ENCODE measurements around the gene TP53I3.
A peak's percentile ranks its signal among the peaks of the same experiment; 100 is the strongest.

Gene TP53I3

DNA sequence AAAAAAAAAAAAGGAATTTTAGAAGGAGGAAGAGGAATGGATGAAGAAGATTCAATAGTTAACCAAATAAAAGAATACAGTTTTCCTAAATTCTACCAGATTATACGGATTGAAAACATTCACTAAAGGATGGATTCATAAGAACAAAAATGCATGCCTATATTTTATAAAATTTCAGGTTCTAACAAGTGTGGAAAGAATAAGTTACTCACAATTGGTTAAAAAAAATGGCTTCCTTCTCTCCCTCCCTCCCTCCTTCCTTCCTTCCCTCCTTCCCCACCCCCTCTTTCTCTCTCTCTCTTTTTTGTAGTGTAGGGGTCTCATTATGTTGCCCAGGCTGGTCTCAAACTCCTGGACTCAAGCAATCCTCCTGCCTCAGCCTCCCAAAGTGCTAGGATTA lies 1.6 kb upstream of the TP53I3 start:
- CTCF ChIA-PET: no interaction called here
- Histone ChIP-seq H3K9me3 (ENCODE audit: control extremely low read depth in 1 of 5, control insufficient read depth in 4 of 5, insufficient read depth in 2 of 5, low read depth in 1 of 5, low read length in 4 of 5) (no peaks in the 10 kb centered on the region), H3K27ac (ENCODE audit: insufficient read depth in 1 of 2, low read depth in 1 of 2, low read length in 2 of 2, poor library complexity in 1 of 2, severe bottlenecking in 2 of 2) (no peak overlapping the region), H3K36me3 (ENCODE audit: control insufficient read depth in 4 of 4, insufficient read depth in 4 of 4, low read length in 3 of 4) (peaks cover 0 to 40% (median 8%) of the 10 kb centered on the region in 4 experiments), H3K27me3 (replicated peaks in 2 of 5; ENCODE audit: control insufficient read depth in 4 of 5, insufficient read depth in 5 of 5, low read length in 4 of 5) (no peaks in the 10 kb centered on the region), H3K4me3 (ENCODE audit: control insufficient read depth in 1 of 7, extremely low read depth in 1 of 7, insufficient read depth in 4 of 7, low read depth in 2 of 7, low read length in 6 of 7) (no peak overlapping the region), H3K4me1 (ENCODE audit: control extremely low read depth in 1 of 4, control insufficient read depth in 4 of 4, insufficient read depth in 4 of 4, low read length in 3 of 4) (peaks cover 9 to 28% (median 20%) of the 10 kb centered on the region in 4 experiments)
- WGBS (ENCODE audit: insufficient coverage): no CpG with 5 or more reads among the region's 1 CpG
- DNase-seq: no peak
- POLR2A ChIA-PET: no interaction called here

DNA sequence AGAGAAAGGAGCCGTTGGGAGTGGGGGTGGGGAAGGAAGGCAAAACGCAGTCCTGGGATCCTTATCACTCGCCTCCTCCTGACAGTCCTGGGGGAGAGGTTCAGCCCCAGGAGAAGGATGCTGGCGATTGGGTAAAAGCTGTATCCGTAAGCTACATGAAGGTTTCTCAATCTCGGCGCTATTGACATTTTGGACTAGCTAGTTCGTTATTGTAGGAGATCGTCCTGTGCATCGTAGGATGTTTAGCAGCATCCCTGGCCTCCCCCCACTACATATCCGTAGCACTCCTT lies 511 bp upstream of the TP53I3 start:
- peaks cover 12 to 28% (median 20%) of the 10 kb centered on the region in 4 experiments for H3K4me1 ChIP-seq (ENCODE audit: control extremely low read depth in 1 of 4, control insufficient read depth in 4 of 4, insufficient read depth in 4 of 4, low read length in 3 of 4)
- no peaks in the 10 kb centered on the region for H3K27me3 ChIP-seq (replicated peaks in 2 of 5; ENCODE audit: control insufficient read depth in 4 of 5, insufficient read depth in 5 of 5, low read length in 4 of 5)
- peak overlapping the region; percentile 77 to 91 (median 84) for H3K4me3 ChIP-seq (ENCODE audit: control insufficient read depth in 1 of 7, extremely low read depth in 1 of 7, insufficient read depth in 4 of 7, low read depth in 2 of 7, low read length in 6 of 7)
- POLR2A ChIA-PET: interaction anchor here (1.5 kb wide), 1 partner anchor 9 kb away, joined by 8 read pairs; the partner anchor contains the start of gene SF3B6
- 24% methylated on average over 10 of the region's 11 CpGs for WGBS (ENCODE audit: insufficient coverage)
- no peak for DNase-seq
- H3K9me3 ChIP-seq (ENCODE audit: control extremely low read depth in 1 of 5, control insufficient read depth in 4 of 5, insufficient read depth in 2 of 5, low read depth in 1 of 5, low read length in 4 of 5): no peaks in the 10 kb centered on the region
- H3K27ac ChIP-seq (ENCODE audit: insufficient read depth in 1 of 2, low read depth in 1 of 2, low read length in 2 of 2, poor library complexity in 1 of 2, severe bottlenecking in 2 of 2): peak overlapping the region; percentile 46 to 82
- CTCF ChIA-PET: interaction anchor here (0.8 to 3.0 kb wide), 15 partner anchors 9 to 157 kb away, joined by 3 to 25 read pairs (median 4); partner anchors contain the start of genes ATAD2B, SF3B6 and WDCP
- H3K36me3 ChIP-seq (ENCODE audit: control insufficient read depth in 4 of 4, insufficient read depth in 4 of 4, low read length in 3 of 4): peaks cover 0 to 44% (median 17%) of the 10 kb centered on the region in 4 experiments

DNA sequence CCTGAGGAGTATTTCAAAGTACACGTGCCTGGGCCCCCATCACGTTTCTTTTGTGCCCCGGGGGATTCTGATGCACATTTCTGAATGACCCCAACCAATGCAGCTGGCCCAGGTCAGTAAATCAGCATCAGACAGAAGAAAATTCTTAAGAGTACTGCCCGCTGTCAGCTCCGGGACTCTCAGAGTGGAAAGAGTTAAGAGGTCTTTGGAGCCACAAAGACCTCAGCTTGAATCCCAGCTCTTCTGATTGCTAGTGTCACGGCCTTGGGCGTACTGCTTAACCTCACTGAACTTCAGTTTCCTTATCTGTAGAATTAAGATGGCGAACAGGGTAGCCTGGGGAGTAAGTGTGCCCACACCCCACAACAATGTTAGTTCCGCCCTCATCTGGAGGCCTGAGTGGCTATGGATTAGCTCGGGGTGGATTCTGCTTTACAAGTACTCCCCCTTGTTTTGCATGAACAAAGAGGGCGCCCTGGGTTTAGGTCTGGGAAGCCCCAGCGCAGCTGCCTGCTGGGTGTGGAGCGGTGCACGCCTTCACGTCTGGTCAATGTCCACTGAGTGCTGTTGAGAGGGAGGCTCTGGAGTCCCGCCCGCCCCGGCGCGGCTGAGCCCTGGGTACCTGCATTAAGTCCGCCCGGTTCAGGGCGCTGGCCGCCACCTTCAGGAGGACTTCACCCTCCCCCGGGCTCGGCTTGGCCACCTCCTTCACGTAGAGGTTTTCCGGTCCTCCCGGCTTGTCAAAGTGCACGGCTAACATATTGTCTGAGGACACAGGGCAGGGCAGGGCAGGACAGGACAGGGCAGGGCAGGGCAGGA lies 858 bp downstream of the TP53I3 start:
- 10% methylated on average over 27 of the region's 30 CpGs for WGBS (ENCODE audit: insufficient coverage)
- Histone ChIP-seq H3K36me3 (ENCODE audit: control insufficient read depth in 4 of 4, insufficient read depth in 4 of 4, low read length in 3 of 4) (peaks cover 0 to 45% (median 23%) of the 10 kb centered on the region in 4 experiments), H3K27ac (ENCODE audit: insufficient read depth in 1 of 2, low read depth in 1 of 2, low read length in 2 of 2, poor library complexity in 1 of 2, severe bottlenecking in 2 of 2) (peak overlapping the region; percentile 27 to 82), H3K27me3 (replicated peaks in 2 of 5; ENCODE audit: control insufficient read depth in 4 of 5, insufficient read depth in 5 of 5, low read length in 4 of 5) (no peaks in the 10 kb centered on the region), H3K9me3 (ENCODE audit: control extremely low read depth in 1 of 5, control insufficient read depth in 4 of 5, insufficient read depth in 2 of 5, low read depth in 1 of 5, low read length in 4 of 5) (no peaks in the 10 kb centered on the region), H3K4me3 (ENCODE audit: control insufficient read depth in 1 of 7, extremely low read depth in 1 of 7, insufficient read depth in 4 of 7, low read depth in 2 of 7, low read length in 6 of 7) (peak overlapping the region; percentile 77 to 91 (median 84)), H3K4me1 (ENCODE audit: control extremely low read depth in 1 of 4, control insufficient read depth in 4 of 4, insufficient read depth in 4 of 4, low read length in 3 of 4) (peaks cover 12 to 28% (median 20%) of the 10 kb centered on the region in 4 experiments)
- ChIA-PET POLR2A (interaction anchor here (0.7 to 1.7 kb wide), 5 partner anchors 8 to 259 kb away, joined by 3 to 8 read pairs (median 4); partner anchors contain the start of genes ATAD2B and SF3B6), CTCF (interaction anchor here (0.7 to 3.0 kb wide), 29 partner anchors 11 to 840 kb away, joined by 3 to 25 read pairs (median 4); partner anchors contain the start of genes ATAD2B, MFSD2B and WDCP)
- DNase-seq: peak; percentile 92 to 97 (median 96)

DNA sequence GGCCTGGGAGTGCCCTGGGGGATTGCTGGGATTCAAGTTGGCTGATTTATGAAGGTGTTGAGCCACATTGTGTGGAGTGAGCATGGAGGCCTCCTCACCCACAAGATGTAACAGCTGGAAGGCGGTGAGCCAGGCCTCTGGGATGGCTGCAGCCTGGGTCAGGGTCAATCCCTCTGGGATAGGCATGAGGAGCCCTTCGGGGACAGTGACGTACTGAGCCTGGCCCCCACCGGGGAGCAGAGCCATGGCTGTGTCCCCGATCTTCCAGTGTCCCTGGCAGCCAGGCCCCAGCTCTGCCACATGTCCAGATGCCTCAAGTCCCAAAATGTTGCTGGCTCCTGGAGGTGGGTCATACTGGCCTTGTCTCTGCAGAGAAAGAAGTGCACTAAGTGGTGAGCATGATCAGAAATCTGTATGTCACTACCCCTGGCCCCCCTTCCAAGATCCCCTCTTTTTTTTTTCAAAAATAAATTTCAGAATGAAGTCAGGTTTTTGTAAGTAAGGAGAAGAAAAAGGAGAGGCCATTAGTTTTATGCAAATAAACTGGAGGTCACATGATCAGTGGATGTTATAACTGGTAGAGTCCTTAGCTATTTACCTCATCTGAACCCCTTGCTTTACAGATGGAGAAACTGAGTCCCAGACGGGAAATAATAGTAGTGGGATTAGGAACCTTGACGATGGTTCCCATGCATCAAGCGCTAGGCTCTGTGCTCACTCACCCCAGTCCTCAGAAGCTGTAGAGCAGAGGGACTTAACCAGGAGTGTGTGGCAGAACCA lies 1.7 kb downstream of the TP53I3 start:
- CTCF ChIA-PET: interaction anchor here (0.9 to 3.0 kb wide), 23 partner anchors 10 to 157 kb away, joined by 3 to 25 read pairs (median 5); partner anchors contain the start of genes ATAD2B and MFSD2B
- H3K36me3 ChIP-seq (ENCODE audit: control insufficient read depth in 4 of 4, insufficient read depth in 4 of 4, low read length in 3 of 4): peaks cover 0 to 40% (median 23%) of the 10 kb centered on the region in 4 experiments
- 98% methylated on average over 5 of the region's 8 CpGs for WGBS (ENCODE audit: insufficient coverage)
- no peaks in the 10 kb centered on the region for H3K27me3 ChIP-seq (replicated peaks in 2 of 5; ENCODE audit: control insufficient read depth in 4 of 5, insufficient read depth in 5 of 5, low read length in 4 of 5)
- H3K27ac ChIP-seq (ENCODE audit: insufficient read depth in 1 of 2, low read depth in 1 of 2, low read length in 2 of 2, poor library complexity in 1 of 2, severe bottlenecking in 2 of 2): peak overlapping the region; percentile 27 to 82
- DNase-seq: no peak
- peak overlapping the region; percentile 77 to 91 (median 84) for H3K4me3 ChIP-seq (ENCODE audit: control insufficient read depth in 1 of 7, extremely low read depth in 1 of 7, insufficient read depth in 4 of 7, low read depth in 2 of 7, low read length in 6 of 7)
- H3K9me3 ChIP-seq (ENCODE audit: control extremely low read depth in 1 of 5, control insufficient read depth in 4 of 5, insufficient read depth in 2 of 5, low read depth in 1 of 5, low read length in 4 of 5): no peaks in the 10 kb centered on the region
- peaks cover 14 to 34% (median 23%) of the 10 kb centered on the region in 4 experiments for H3K4me1 ChIP-seq (ENCODE audit: control extremely low read depth in 1 of 4, control insufficient read depth in 4 of 4, insufficient read depth in 4 of 4, low read length in 3 of 4)
- POLR2A ChIA-PET: interaction anchor here (1.3 to 1.7 kb wide), 2 partner anchors 12 to 156 kb away, joined by 4 to 7 read pairs; partner anchors contain the start of gene ATAD2B

DNA sequence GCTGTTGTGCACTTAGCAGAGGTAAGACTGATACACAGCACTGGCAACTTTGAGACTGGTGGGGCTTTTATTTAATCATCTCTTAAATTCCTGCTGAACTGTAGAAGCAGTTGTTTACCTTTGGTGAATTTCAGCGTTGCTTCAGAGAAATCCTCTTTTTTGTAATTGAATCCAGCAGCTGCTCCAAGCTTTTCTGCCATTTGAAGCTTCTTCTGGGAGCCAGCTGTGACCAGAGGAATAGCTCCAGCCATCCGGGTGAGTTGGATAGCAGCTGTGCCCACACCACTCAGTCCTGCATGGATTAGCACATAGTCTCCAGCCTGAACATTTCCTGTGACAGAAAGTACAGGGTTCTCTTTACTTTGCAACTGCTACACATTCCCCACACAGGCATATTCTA lies 3.9 kb downstream of the TP53I3 start:
- H3K4me3 ChIP-seq (ENCODE audit: control insufficient read depth in 1 of 7, extremely low read depth in 1 of 7, insufficient read depth in 4 of 7, low read depth in 2 of 7, low read length in 6 of 7): no peak overlapping the region
- H3K9me3 ChIP-seq (ENCODE audit: control extremely low read depth in 1 of 5, control insufficient read depth in 4 of 5, insufficient read depth in 2 of 5, low read depth in 1 of 5, low read length in 4 of 5): no peaks in the 10 kb centered on the region
- ChIA-PET POLR2A (no interaction called here), CTCF (interaction anchor here (0.6 to 1.3 kb wide), 2 partner anchors 9 to 19 kb away, joined by 3 read pairs; no protein-coding TSS in a partner anchor)
- DNase-seq: no peak
- H3K27ac ChIP-seq (ENCODE audit: insufficient read depth in 1 of 2, low read depth in 1 of 2, low read length in 2 of 2, poor library complexity in 1 of 2, severe bottlenecking in 2 of 2): no peak overlapping the region
- 100% methylated on average over 2 of the region's 2 CpGs for WGBS (ENCODE audit: insufficient coverage)
- no peaks in the 10 kb centered on the region for H3K27me3 ChIP-seq (replicated peaks in 2 of 5; ENCODE audit: control insufficient read depth in 4 of 5, insufficient read depth in 5 of 5, low read length in 4 of 5)
- H3K36me3 ChIP-seq (ENCODE audit: control insufficient read depth in 4 of 4, insufficient read depth in 4 of 4, low read length in 3 of 4): peaks cover 0 to 34% (median 22%) of the 10 kb centered on the region in 4 experiments
- peaks cover 19 to 41% (median 32%) of the 10 kb centered on the region in 4 experiments for H3K4me1 ChIP-seq (ENCODE audit: control extremely low read depth in 1 of 4, control insufficient read depth in 4 of 4, insufficient read depth in 4 of 4, low read length in 3 of 4)

DNA sequence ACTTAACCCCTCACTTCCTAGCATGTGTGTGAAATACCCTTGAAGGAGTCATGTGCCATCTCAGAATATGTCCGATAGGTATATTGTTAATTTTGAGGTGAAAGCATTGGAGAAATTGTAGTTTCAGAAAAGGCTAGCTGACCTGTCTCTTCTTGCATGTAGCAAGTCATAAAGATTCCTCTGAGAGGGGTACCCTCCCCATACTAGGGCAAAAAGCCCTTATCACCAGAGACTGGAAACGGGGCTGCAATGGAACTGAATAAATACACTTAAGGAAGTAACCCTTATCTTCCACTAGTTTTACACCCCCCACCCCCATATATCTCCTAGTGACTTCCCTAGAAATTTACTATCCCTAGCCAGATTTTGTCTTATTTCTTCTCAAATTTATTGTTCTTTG lies 6.8 kb downstream of the TP53I3 start:
- ChIA-PET POLR2A (interaction anchor here (2.1 kb wide), 1 partner anchor 31 kb away, joined by 12 read pairs; the partner anchor contains the start of gene WDCP), CTCF (interaction anchor here (1.4 to 1.5 kb wide), 2 partner anchors 12 to 151 kb away, joined by 3 to 5 read pairs; partner anchors contain the start of gene ATAD2B)
- H3K9me3 ChIP-seq (ENCODE audit: control extremely low read depth in 1 of 5, control insufficient read depth in 4 of 5, insufficient read depth in 2 of 5, low read depth in 1 of 5, low read length in 4 of 5): no peaks in the 10 kb centered on the region
- peak overlapping the region in 6 of 7 experiments; percentile 76 to 99 (median 89) for H3K4me3 ChIP-seq (ENCODE audit: control insufficient read depth in 1 of 7, extremely low read depth in 1 of 7, insufficient read depth in 4 of 7, low read depth in 2 of 7, low read length in 6 of 7)
- peaks cover 13 to 32% (median 23%) of the 10 kb centered on the region in 4 experiments for H3K4me1 ChIP-seq (ENCODE audit: control extremely low read depth in 1 of 4, control insufficient read depth in 4 of 4, insufficient read depth in 4 of 4, low read length in 3 of 4)
- no peaks in the 10 kb centered on the region for H3K27me3 ChIP-seq (replicated peaks in 2 of 5; ENCODE audit: control insufficient read depth in 4 of 5, insufficient read depth in 5 of 5, low read length in 4 of 5)
- 73% methylated on average over 2 of the region's 2 CpGs for WGBS (ENCODE audit: insufficient coverage)
- peak overlapping the region; percentile 84 to 93 for H3K27ac ChIP-seq (ENCODE audit: insufficient read depth in 1 of 2, low read depth in 1 of 2, low read length in 2 of 2, poor library complexity in 1 of 2, severe bottlenecking in 2 of 2)
- DNase-seq: peak in 1 of 3 donors; percentile 25
- peaks cover 1 to 43% (median 26%) of the 10 kb centered on the region in 4 experiments for H3K36me3 ChIP-seq (ENCODE audit: control insufficient read depth in 4 of 4, insufficient read depth in 4 of 4, low read length in 3 of 4)
